Tibial nerve (tissue), 3 donors: ENCODE results near the gene SIRPA.

Experiments used
- CTCF ChIP-seq, 5 experiments: fragments of 200-600 bp in 3 of 5; fragments of 450-650 bp in 2 of 5; sonication (generic) in 3 of 5; IDR thresholded peaks; one replicate each; pipeline ENCODE4 v1.5.1; 2016 to 2019; ENCODE audit warnings: antibody characterized with exemption in 5 of 5, mild to moderate bottlenecking in 3 of 5, moderate library complexity in 2 of 5
- POLR2A ChIP-seq, 2 donors: fragments of 450-650 bp; IDR thresholded peaks; one replicate each; pipeline ENCODE4 v1.6.1; 2017; ENCODE audit warnings: antibody characterized with exemption in 2 of 2, mild to moderate bottlenecking in 2 of 2, moderate library complexity in 2 of 2

- no peak for TF ChIP-seq POLR2A (IDR thresholded peaks at IDR 0.05)
- TF ChIP-seq CTCF (IDR thresholded peaks at IDR 0.05): no peak
Observed at GRCh38 chr20:1879369-1879768, 15.8 kb upstream of the SIRPA start.
